ENCODE measurements around the gene MAS1L.

DNA sequence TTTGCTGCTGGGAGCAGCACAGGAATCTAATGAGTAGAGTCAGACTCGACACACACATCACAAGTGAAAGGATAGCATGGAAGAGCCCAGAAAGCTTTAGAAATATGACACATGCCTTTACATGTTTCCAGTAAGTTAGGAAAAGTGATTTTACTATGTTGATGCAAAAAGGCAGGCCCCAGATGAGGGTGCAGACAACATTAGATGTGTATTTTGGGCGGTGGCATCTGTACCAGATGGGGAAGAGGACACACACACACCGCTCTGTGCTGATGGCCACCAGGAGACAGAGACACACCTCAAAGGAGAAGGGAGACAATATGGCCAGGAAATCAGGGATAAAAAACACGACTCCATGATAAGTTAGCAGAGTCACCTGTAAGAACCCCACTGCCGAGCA lies 625 bp downstream of the MAS1L start:
- no peak for TF ChIP-seq REST (IDR thresholded peaks at IDR 0.05; ENCODE audit: insufficient read depth in 1 of 2, low read depth in 2 of 2, low read length in 2 of 2)
- TF ChIP-seq POLR2AphosphoS5 (IDR thresholded peaks at IDR 0.05; ENCODE audit: low read depth, low read length): no peak
- no peak for TF ChIP-seq TAF1 (IDR thresholded peaks at IDR 0.05; ENCODE audit: borderline replicate concordance, insufficient read depth, low read length)
- TF ChIP-seq SIN3A (IDR thresholded peaks at IDR 0.05; ENCODE audit: borderline replicate concordance, insufficient read depth, low read length): no peak

All from PFSK-1 (cell line).